PC-3 (cell line): Measurements from ENCODE around the gene DLG1. TPM values are rescaled to one million over a fixed set of nuclear protein-coding genes. Genes with fewer than 3 reads are reported as not detected.

Experiments
- ATAC-seq: fragments of 200-7000 bp; cut with Tn5 transposase; 2 replicates; pipeline ENCODE4 v1.9.1; 2020; ENCODE audit warnings: mild to moderate bottlenecking, moderate library complexity
- BruUV-seq: library from RNA; stranded (reverse); fragments of 400-500 nt; replicated peaks from 2 replicates; lab custom pipeline; 2021; lab: Mats Ljungman, UMichigan
- CTCF ChIA-PET: fragments of 300-600 bp; sonication (Branson Sonifier 250); formaldehyde crosslinking; loops from one replicate; lab custom pipeline; 2022; ENCODE audit warnings: antibody characterized with exemption; lab: Charles Lee
- POLR2A ChIA-PET: fragments of 300-600 bp; sonication (Branson Sonifier 250); formaldehyde crosslinking; loops from one replicate; lab custom pipeline; 2022; ENCODE audit warnings: antibody characterized with exemption; ENCODE audit not compliant: unreplicated experiment; lab: Charles Lee
- DNase-seq: peaks from one replicate; pipeline ENCODE4 v3.0.0-alpha.2; 2015
- H2AFZ ChIP-seq: fragments of 300-600 bp; sonication (generic); 2 replicates; pipeline ENCODE4 v1.6.0; 2016; ENCODE audit warnings: antibody characterized with exemption, low read length
- H3F3A ChIP-seq: fragments of 300-600 bp; sonication (generic); one replicate; pipeline ENCODE4 v1.6.0; 2017; ENCODE audit warnings: antibody characterized with exemption, low read length, control low read depth, mild to moderate bottlenecking; ENCODE audit not compliant: unreplicated experiment
- H3K27ac ChIP-seq: fragments of 300-600 bp; sonication (generic); 2 replicates; pipeline ENCODE4 v1.5.1; 2016; ENCODE audit warnings: mild to moderate bottlenecking, low read length
- H3K27me3 ChIP-seq: fragments of 300-600 bp; sonication (generic); 2 replicates; pipeline ENCODE4 v1.6.1; 2016; ENCODE audit warnings: low read length, mixed read lengths
- H3K36me3 ChIP-seq: fragments of 300-600 bp; sonication (generic); 2 replicates; pipeline ENCODE4 v1.6.1; 2016; ENCODE audit warnings: low read depth, mixed run types, low read length, mixed read lengths
- H3K4me1 ChIP-seq: fragments of 300-600 bp; sonication (generic); 2 replicates; pipeline ENCODE4 v1.5.1; 2016; ENCODE audit warnings: low read length; ENCODE audit not compliant: insufficient read depth
- H3K4me2 ChIP-seq: fragments of 300-600 bp; sonication (generic); 2 replicates; pipeline ENCODE4 v1.6.0; 2016; ENCODE audit warnings: low read length
- H3K4me3 ChIP-seq: fragments of 300-600 bp; sonication (generic); 2 replicates; pipeline ENCODE4 v1.5.1; 2016; ENCODE audit warnings: mild to moderate bottlenecking, low read length, mixed read lengths
- H3K79me2 ChIP-seq: fragments of 300-600 bp; sonication (generic); 2 replicates; pipeline ENCODE4 v1.6.1; 2017; ENCODE audit warnings: low read length, mixed read lengths
- H3K9ac ChIP-seq: fragments of 300-600 bp; sonication (generic); 2 replicates; pipeline ENCODE4 v1.6.0; 2016; ENCODE audit warnings: mild to moderate bottlenecking, low read length
- H3K9me2 ChIP-seq: fragments of 300-600 bp; sonication (generic); replicated peaks from 2 replicates; pipeline ENCODE4 v1.6.1; 2016; ENCODE audit warnings: mixed run types, low read length, mixed read lengths
- H3K9me3 ChIP-seq: fragments of 300-600 bp; sonication (generic); 2 replicates; pipeline ENCODE4 v1.6.1; 2016; ENCODE audit warnings: low read length, mixed read lengths
- H4K20me1 ChIP-seq: fragments of 300-600 bp; sonication (generic); 2 replicates; pipeline ENCODE4 v1.6.1; 2016; ENCODE audit warnings: low read length, mixed read lengths
- EZH2 ChIP-seq: fragments of 300-600 bp; sonication (generic); IDR thresholded peaks from one replicate; pipeline ENCODE4 v1.6.1; 2017; ENCODE audit warnings: antibody characterized with exemption, mild to moderate bottlenecking, low read length; ENCODE audit not compliant: unreplicated experiment
- EZH2phosphoT487 ChIP-seq: fragments of 300-600 bp; sonication (generic); IDR thresholded peaks from 2 replicates; pipeline ENCODE4 v1.6.1; 2018; ENCODE audit warnings: mild to moderate bottlenecking, antibody characterized with exemption, low read length, borderline replicate concordance
- intact Hi-C: fragments of 100-400 bp; cut with micrococcal nuclease; formaldehyde crosslinking; loops from 2 replicates; pipeline ENCODE4 v1.9.0; 2023
- total RNA-seq: library from RNA; depleted of rRNA; stranded (reverse); fragments of >200 nt; gene quantifications from 2 replicates; pipeline ENCODE4 v1.2.3, GENCODE V29; 2014
- TF ChIP-seq, protein P1 (sequence below): fragments of 300-600 bp; sonication (generic); conservative IDR thresholded peaks from 2 replicates; pipeline ENCODE4 v1.5.1; 2017; ENCODE audit warnings: antibody characterized with exemption, low read depth, mild to moderate bottlenecking, low read length

DLG1 gene
- total RNA-seq, 1 experiment from 2014 or later: 60.8 TPM

DNA sequence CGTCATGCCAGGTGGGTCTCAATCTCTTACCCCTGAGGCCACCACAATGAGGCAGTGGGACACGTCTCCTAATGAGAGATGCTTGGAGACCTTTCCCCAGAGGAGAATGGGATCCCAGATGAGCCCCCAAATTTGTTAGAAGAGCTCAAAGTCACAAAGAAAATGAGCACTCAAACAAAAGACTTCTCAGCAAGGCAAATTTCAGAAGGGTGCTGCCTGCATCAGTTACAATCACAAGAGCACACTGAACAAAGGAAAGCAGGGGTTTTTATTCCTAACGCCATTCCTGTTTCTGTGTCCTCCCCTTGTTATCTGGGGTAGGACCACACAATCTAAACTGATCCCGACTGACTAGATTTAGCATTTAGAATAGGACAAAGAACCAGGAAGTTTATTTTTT, 50.1 kb downstream of the DLG1 start:
- Histone ChIP-seq H4K20me1 (no peaks in the 10 kb centered on the region), H3K27me3 (no peaks in the 10 kb centered on the region), H3F3A (no peaks in the 10 kb centered on the region), H3K36me3 (peaks cover 87% of the 10 kb centered on the region), H3K9ac (no peak overlapping the region), H3K27ac (no peak overlapping the region), H3K4me3 (peak overlapping the region; percentile 19; the same call in 1 of the 2 replicates), H3K9me3 (peaks cover 40% of the 10 kb centered on the region), H3K4me2 (no peak overlapping the region), H3K9me2 (no peaks in the 10 kb centered on the region), H2AFZ (no peak overlapping the region), H3K79me2 (peaks cover 80% of the 10 kb centered on the region), H3K4me1 (no peaks in the 10 kb centered on the region)
- CTCF ChIA-PET: no interaction called here
- intact Hi-C loops: no loop called here
- DNase-seq (no peak), ATAC-seq (no peak)
- no peak for TF ChIP-seq EZH2
- TF ChIP-seq, protein P1, sequence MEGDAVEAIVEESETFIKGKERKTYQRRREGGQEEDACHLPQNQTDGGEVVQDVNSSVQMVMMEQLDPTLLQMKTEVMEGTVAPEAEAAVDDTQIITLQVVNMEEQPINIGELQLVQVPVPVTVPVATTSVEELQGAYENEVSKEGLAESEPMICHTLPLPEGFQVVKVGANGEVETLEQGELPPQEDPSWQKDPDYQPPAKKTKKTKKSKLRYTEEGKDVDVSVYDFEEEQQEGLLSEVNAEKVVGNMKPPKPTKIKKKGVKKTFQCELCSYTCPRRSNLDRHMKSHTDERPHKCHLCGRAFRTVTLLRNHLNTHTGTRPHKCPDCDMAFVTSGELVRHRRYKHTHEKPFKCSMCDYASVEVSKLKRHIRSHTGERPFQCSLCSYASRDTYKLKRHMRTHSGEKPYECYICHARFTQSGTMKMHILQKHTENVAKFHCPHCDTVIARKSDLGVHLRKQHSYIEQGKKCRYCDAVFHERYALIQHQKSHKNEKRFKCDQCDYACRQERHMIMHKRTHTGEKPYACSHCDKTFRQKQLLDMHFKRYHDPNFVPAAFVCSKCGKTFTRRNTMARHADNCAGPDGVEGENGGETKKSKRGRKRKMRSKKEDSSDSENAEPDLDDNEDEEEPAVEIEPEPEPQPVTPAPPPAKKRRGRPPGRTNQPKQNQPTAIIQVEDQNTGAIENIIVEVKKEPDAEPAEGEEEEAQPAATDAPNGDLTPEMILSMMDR: no peak
- TF ChIP-seq EZH2phosphoT487: no peak
- POLR2A ChIA-PET: no interaction called here
- no TSS peak for BruUV-seq

DNA sequence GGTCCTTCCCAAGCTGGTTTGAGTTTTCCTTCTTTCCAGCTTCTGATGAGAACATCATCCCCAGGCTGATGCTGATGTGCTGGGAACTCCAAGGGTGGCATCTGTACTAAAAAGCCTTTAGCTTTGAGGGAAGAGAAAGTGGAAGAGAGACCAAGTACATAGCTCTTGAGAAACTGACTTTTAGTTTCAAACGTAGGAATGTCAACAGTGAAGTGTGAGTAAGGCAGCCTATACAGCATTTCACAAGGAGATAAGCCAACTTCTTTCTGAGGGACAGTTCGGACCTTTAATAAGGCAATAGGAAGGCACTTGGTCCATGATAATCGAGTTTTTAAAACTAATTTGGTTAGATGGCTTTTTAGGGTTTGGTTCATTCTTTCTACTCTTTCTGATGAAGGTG, 53.7 kb downstream of the DLG1 start:
- Histone ChIP-seq H3F3A (no peaks in the 10 kb centered on the region), H3K4me3 (no peak overlapping the region), H3K4me2 (no peak overlapping the region), H3K79me2 (peaks cover 80% of the 10 kb centered on the region), H3K9me3 (peaks cover 56% of the 10 kb centered on the region), H3K27ac (no peak overlapping the region), H3K36me3 (peaks cover 90% of the 10 kb centered on the region), H2AFZ (no peak overlapping the region), H3K4me1 (no peaks in the 10 kb centered on the region), H3K9ac (no peak overlapping the region), H4K20me1 (no peaks in the 10 kb centered on the region), H3K9me2 (no peaks in the 10 kb centered on the region), H3K27me3 (no peaks in the 10 kb centered on the region)
- ChIA-PET CTCF (interaction anchor here (0.5 kb wide), 1 partner anchor 13 kb away, joined by 7 read pairs; no protein-coding TSS in a partner anchor), POLR2A (no interaction called here)
- BruUV-seq: no TSS peak
- ATAC-seq: no peak
- intact Hi-C loops: no loop called here
- DNase-seq: no peak
- TF ChIP-seq, protein P1: no peak
- TF ChIP-seq EZH2 (no peak), EZH2phosphoT487 (no peak)

DNA sequence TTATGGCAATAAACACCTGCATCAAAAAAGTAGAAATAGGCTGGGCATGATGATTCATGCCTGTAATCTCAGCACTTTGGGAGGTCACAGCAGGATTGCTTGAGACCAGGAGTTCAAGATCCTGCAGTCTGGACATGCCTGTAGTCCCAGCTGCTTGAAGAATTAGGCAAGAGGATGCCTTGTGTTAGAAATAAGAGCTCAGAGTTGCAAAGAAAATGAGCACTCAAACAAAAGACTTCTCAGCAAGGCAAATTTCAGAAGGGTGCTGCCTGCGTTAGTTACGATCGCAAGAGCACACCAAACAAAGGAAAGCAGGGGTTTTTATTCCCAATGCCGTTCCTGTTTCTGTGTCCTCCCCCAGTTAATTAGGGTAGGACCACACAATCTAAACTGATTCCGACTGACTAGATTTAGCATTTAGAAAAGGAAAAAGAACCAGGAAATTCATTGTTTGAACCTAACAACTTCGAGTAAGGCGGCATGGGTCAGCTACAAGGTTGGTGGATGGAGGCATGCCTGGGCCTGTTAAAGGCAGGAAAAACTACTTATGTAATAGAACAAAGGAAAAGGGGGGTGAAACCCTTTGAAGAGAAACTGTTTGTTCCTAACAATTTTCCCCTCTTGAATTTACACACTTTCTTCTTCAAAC, 55.5 kb downstream of the DLG1 start:
- no peak for TF ChIP-seq EZH2
- no peak for TF ChIP-seq EZH2phosphoT487
- TF ChIP-seq, protein P1: no peak
- Histone ChIP-seq H3K4me2 (no peak overlapping the region), H3K79me2 (peaks cover 80% of the 10 kb centered on the region), H3F3A (no peaks in the 10 kb centered on the region), H3K27me3 (no peaks in the 10 kb centered on the region), H2AFZ (no peak overlapping the region), H4K20me1 (no peaks in the 10 kb centered on the region), H3K4me3 (no peak overlapping the region), H3K9ac (no peak overlapping the region), H3K27ac (no peak overlapping the region), H3K36me3 (peaks cover 73% of the 10 kb centered on the region), H3K4me1 (no peaks in the 10 kb centered on the region), H3K9me3 (peaks cover 38% of the 10 kb centered on the region), H3K9me2 (no peaks in the 10 kb centered on the region)
- BruUV-seq: no TSS peak
- ATAC-seq: no peak
- intact Hi-C loops: no loop called here
- ChIA-PET CTCF (no interaction called here), POLR2A (no interaction called here)
- no peak for DNase-seq
